Renal pelvis (tissue), 4 donors: ENCODE data around the gene KDM8. TPM values are rescaled to one million over a fixed set of nuclear protein-coding genes. Genes with fewer than 3 reads are reported as not detected.
"Not testable (repeated sequence)": the region's sequence is repeated elsewhere in the genome, so short reads cannot be mapped to it uniquely, and the experiment has no call there.

ENCODE experiments used
- DNase-seq: peaks from one replicate; pipeline ENCODE4 v3.0.0-alpha.2; 2013
- polyA plus RNA-seq, 3 donors: library from polyadenylated mRNA; unstranded; fragments of 120-200 nt; gene quantifications; one replicate each; pipeline ENCODE4 v1.2.1, GENCODE V29; 2013; ENCODE audit not compliant: insufficient read length in 3 of 3

The KDM8 gene
- polyA plus RNA-seq, 3 donors, result 8.3 to 10.3 (median 9.4) TPM

DNA sequence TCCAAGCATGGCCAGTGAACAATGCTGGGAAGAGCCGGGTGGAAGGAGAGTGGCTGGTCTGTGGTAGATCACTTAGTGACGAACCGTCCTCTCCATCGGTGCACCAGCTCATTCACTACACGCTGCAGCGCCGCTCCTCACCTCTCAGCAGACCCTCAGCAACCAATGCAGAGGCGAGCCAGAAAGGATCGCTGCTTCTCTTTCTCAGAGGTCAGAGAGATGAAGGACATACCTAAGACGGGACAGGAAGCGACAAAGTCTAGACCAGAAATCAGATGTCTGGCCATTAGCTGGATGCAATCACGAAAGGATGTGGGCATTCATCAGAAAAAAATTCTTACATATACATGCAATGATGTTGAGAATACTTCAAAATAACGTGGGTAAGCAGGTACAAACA lies 38.3 kb downstream of the KDM8 start:
- no peak for DNase-seq

DNA sequence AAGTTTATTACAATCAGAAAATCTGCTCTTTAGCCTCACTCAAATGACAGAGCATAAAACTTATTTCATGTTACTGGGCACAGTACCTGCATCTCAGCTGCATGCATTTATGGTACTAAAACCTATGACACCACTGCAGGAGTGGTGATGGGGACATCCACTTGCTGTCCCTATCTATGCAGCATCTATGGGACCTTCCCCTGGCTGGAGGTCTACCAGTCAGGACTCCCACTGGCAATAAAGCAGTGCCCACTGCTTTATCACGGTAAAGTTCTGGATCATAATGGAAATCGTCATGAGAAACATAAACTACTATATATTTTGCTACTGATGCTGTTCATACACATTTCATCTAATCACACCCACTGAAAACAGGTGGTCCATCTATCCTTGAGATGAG lies 39.1 kb downstream of the KDM8 start:
- DNase-seq, result no peak

GRCh38 chr16:27242868-27243590 lies 39.7 kb downstream of the KDM8 start:
- peak; percentile 81 for DNase-seq

GRCh38 chr16:27243725-27244362 lies 40.5 kb downstream of the KDM8 start:
- no peak for DNase-seq

DNA sequence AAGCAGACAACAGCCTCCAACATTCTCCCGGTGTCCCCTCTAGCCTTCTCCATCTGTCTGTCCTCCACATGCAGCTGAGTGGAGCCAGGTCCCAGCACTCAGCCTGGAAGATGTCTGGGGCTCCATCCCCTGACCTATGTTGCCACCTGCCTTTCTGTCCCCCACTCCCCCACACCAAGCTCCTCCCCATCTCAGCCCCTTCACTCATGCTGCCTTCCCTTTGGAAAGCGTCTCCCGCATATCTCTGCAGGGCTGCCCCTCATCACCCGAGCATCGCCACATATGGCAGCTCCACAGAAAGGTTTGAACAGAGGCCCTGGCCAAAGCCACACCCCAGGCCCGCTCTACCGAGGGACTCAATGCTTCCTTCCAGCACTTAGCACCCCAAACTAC lies 41.0 kb downstream of the KDM8 start:
- DNase-seq, result no peak

DNA sequence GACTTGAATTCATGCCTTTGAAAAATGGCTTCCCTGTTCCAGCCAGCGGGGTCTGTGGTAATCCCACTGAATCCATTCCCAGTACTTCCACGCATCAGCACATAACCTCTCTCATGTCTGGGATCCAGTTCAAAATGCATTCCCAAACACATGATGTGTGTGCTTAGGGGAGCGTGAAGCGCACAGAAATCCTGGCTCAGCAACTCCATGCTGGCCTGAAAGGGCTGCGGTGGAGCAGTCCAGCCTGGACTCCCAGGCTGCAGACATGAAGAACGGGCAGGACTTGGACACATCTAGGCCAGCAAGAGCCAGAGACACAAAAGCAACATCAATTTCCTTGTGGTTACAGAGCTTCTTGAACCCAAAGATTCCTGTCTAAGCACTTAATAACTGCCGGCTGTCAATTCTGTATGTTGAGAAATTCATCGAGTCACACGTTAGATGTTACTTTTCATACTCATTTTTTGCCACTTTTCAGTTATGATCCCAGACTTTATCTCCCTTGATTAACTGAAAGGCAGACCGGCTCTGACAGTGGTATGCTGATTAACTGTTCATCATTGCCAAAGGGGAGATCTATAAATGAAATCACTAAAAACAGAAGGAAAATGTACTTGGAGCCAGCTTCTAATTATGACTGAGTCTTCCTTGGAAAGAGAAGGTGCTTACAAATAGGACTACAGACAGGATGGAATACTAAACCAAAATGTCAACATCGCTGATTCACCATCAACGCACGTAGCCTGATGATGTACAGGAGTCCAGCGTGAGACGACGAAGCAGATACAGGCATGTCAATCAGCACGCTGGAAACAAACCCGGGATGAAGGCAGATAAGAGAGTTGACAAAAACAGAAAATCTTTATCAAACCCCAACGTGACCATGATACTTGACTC lies 42.2 kb downstream of the KDM8 start:
- no peak for DNase-seq

- no peak for DNase-seq
Measured at GRCh38 chr16:27246439-27246838, 43.1 kb downstream of the KDM8 start.

DNA sequence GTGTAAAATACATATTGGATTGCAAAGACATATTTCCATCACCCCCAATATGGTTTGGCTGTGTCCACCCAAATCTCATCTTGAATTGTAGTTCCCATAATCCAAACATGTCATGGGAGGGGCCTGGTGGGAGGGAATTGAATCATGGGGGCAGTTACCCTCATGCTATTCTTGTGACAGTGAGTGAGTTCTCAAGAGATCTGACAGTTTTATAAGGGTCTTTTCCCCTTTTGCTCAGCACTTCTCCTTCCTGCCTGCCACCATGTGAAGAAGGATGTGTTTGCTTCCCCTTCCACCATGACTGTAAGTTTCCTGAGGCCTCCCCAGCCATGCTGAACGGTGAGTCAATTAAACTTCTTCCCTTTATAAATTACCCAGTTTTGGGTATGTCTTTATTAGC lies 43.8 kb downstream of the KDM8 start:
- DNase-seq, result not testable (repeated sequence)

DNA sequence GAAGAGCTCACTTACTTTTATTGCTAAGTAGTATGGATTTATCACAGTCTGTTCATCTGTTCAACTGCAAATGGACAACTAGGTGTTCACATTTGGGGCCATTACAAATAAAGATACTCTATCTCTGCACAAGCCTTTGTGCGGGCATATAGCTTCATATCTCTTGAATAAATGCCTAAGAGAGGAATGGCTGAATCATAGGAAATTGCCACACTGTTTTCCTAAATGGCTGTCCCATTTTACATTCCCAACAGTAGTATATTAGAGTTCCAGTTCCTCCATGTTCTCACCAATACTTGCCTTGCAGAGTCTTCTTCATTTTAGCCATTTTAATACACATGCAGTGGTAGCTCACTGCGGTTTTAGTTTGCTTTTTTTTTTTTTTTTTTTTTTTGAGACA lies 44.7 kb downstream of the KDM8 start:
- DNase-seq, result no peak

DNA sequence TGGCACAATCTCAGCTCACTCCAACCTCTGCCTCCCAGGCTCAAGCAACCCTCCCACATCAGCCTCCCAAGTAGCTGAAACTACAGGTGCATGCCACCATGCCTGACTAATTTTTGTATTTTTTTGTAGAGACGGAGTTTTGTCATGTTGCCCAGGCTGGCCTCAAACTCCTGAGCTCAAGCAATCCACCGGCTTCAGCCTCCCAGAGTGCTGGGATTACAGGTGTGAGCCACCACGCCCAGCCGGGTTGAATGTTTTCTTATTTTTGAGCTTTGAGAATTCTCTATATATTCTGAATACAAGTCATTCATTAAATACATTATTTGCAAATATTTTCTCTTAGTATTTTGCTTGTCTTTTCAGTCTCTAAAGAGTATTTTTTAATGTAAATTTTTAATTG lies 45.6 kb downstream of the KDM8 start:
- not testable (repeated sequence) for DNase-seq

DNA sequence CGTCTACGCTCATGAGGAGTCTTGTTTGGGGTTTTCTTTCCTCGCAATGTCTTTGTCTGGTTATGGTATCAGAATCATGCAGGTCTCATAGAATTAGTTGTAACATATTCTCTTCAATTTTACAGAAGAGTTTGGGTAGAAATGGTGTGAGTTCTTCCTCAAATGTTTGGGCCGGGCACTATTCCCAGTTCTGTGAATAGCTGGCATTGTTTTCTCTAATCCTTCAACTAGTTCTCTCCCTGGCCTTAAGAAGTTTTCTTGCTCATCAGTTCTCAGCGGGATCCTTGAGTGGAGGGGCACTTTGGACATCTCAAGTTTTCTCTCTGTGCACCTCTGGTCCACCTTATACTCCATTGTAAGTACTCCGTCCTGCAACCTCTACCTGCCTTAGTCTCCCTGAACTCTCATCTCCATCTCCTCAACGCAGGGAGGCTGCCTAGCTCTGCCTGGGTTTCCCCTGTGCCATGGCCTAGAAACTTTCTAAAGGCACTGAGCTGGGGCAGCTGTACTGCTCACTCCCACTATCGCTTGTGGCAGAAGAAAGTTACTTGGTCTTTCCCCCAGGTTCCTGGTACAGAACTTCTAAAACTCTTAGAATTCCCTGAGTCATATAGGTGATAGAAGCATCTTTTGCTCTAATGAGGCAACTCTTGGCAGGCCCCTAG lies 48.3 kb downstream of the KDM8 start:
- no peak for DNase-seq

GRCh38 chr16:27252206-27252585 lies 48.9 kb downstream of the KDM8 start:
- no peak for DNase-seq

DNA sequence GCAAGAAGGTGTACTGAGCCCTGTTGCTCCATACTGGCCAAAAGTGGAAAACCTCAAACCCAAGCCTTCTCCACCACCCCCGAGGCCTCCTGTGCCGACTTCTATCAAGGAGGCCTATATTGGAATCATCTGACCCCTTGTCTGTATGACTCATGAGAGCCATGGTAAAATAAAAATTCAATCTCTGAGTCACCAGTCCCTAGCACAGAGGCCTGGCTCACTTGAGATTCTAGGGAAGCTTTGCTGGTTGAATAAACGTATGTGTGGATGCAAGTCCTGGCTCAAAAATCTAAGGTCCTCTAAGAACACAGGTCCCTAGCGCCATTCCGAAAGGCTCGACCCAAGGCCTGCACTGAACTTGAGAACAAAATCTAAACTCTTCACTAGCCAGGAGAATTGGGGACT lies 50.2 kb downstream of the KDM8 start:
- no peak for DNase-seq

- no peak for DNase-seq
Measured at GRCh38 chr16:27254262-27254811, 51.0 kb downstream of the KDM8 start.

DNA sequence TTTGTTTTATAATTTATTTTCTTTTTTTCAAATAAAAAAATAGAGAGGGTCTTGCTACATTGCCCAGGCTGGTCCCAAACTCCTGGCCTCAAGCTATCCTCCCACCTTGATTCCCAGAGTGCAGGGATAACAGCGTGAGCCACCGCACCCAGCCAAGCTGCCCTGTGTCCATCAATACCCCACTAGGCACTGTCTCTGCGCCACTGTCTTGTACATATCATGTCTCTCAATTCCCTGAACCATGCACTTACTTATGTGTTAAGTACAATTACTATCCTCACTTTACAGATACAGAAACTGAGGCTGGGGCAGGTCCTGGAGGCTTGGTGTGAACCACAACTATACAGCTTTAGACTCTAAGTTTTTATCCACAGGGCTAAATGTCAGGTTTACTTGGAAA lies 53.5 kb downstream of the KDM8 start:
- DNase-seq, result no peak

- no peak for DNase-seq
Measured at GRCh38 chr16:27257271-27257670, 53.9 kb downstream of the KDM8 start.

- DNase-seq, result no peak
Measured at GRCh38 chr16:27258241-27258734, 55.0 kb downstream of the KDM8 start.

- DNase-seq, result no peak
Measured at GRCh38 chr16:27259710-27260109, 56.4 kb downstream of the KDM8 start.

- DNase-seq, result not testable (repeated sequence)
Measured at GRCh38 chr16:27262904-27263423, 59.6 kb downstream of the KDM8 start.

DNA sequence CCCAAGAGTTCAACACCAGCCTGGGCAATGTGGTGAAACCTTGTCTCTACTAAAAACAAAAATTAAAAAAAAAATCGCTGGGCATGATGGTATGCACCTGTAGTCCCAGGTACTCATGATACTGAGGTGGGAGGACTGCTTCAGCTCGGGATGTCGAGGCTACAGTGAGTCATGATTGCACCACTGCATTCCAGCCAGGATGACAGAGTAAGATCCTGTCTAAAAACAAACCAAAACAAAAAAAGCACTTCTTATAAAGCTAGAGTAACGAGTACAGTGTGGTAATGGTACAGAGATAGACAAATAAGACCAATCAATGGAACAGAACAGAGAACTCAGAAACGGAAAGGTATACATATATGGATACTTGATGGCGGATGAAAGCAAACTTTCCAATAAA lies 60.8 kb downstream of the KDM8 start:
- DNase-seq, result no peak

DNA sequence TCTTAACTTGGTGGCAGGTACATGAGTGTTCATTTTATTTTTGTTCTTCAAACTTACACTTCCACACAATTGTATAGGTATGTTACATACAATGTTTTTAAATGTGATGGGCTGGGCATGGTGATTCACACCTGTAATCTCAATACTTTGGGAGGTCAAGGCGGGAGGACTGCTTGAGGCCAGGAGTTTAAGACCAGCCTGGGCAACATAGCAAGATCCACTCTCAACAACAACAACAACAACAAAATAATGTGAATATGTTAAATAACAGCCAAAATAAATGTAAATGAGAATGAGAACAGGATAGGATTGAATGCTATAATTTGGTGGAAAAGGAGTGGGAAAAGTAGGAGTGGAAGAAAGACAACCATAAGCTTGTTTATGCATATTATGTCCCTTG lies 62.7 kb downstream of the KDM8 start:
- no peak for DNase-seq
